ENCODE data around the gene ZNF503.

The ZNF503 gene

GRCh38 chr10:75431180-75432111 lies 29.9 kb upstream of the ZNF503 start, which contains the start of gene LRMDA:
Gene LRMDA (plus strand): TSS chr10:75431624.
- no peak for DNase-seq

- no peak for DNase-seq
These were observed 28.6 kb upstream of the ZNF503 start for GRCh38 chr10:75430000-75430763.

- no peak for DNase-seq
These were observed 27.7 kb upstream of the ZNF503 start for GRCh38 chr10:75429159-75429827.

DNA sequence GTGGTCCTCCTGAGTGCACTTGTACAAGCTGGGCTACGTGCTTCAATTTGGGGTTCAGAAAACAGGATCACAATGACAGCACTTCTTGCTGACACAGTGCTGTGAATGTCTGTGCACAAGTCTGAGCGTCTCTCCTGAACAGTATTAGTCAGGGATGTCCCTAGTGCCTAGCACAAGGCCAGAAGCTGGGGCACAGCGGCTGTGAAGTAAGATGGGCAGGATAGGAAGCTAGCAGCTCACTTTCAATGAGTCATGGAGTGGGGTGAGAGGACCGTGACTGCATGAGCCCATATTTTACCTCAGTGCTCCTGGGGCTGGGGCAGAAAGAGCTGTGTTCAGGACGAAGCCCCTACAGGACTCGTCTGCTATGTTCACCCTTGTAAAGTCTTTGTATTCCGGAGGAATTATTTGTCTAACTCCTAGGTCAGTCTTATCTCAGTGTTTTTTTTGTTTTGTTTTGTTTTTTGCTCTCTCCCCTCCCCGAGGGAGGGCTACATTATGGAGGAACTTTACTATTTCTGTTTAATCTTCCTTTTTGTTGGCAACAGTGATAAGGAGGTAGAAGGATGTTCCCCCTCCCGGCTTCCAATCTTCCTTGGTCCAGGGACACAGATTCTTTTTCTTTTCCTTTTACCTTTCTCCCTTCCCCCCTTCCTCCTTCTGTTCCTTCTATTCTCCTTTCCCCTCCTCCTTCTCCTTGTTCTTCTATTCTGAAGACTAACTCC lies 27.0 kb upstream of the ZNF503 start:
- no peak for DNase-seq

- DNase-seq = no peak
These were observed 26.4 kb upstream of the ZNF503 start for GRCh38 chr10:75427951-75428350.

- no peak for DNase-seq
These were observed 25.3 kb upstream of the ZNF503 start for GRCh38 chr10:75426880-75427279.

GRCh38 chr10:75425291-75426079 lies 23.9 kb upstream of the ZNF503 start:
- DNase-seq = no peak

- no peak for DNase-seq
These were observed 23.0 kb upstream of the ZNF503 start for GRCh38 chr10:75424571-75424970.

DNA sequence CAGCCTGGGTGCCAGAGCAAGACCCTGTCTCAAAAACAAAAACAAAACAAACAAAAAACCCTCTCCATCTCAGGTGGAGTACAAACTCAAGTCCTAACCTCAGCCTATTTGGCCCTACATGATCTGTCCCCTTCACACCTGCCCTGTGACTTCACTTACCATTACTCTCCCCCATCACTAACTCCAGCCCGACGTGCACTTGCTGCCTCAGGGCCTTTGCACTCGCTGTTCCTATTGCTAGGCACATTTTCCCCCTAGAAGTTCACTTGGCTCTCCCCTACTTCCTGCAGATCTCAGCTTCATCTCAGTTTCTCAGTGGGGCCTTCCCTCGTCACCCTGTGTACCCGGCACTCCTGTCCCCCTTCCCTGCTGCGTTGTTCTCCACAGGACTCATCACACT lies 21.3 kb upstream of the ZNF503 start:
- no peak for DNase-seq

DNA sequence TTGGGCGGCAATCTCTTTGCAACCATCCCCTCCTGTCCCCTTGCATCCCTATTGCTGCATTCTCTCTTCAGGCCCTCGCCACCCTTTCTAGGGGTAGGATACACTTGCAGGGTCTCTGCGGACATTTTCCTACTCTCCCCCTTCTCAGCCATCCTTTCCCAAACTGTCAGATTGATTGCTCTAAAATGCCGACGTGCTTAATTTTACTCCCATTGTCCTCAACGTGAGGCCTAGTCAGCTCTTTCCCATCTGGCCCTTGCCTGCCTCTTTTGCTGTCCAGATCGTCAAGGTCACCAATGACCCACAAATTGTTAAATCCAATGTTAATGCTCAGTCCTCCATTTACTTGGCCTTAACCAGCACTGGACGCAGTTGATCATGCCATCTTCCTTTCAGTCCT lies 17.1 kb upstream of the ZNF503 start:
- DNase-seq = no peak

DNA sequence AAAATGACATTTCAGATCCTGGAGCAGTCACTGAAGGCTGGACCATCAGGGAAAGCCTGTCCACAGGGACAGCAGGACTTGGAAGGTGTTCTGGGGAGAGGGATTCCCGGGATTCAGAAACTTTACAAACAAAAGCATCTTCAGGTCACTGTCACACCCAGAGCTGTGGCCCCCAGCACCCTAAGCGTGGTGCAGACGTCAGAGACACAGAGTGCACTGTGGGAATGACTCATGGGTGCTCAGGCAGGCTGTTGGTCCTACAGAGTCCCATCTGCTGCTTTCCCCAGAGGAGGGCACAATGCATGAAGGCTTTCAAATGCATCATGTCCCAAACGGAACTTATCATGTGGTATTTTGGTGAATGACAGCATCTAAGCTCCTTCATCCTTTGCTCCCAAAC lies 16.7 kb upstream of the ZNF503 start:
- DNase-seq = no peak

DNA sequence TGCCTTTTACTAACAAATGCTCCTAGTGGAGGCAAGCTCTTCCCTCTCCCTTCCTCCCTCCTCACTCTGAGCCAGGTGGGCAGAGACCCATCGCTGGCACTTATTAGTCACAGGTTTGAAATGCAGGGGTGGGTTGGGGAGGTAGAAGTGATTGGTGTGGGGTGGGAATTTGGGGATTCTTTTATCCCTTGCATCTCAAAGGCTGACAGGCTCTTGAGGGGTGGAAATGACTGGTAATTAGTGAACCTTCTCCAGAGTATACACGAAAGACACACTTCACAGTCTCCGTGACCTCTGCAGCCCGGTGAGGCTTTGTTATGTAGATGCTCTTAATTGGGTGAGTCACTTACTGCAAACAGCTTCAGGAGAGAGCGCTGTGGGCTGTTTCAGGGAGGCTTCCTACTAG lies 16.0 kb upstream of the ZNF503 start:
- no peak for DNase-seq

DNA sequence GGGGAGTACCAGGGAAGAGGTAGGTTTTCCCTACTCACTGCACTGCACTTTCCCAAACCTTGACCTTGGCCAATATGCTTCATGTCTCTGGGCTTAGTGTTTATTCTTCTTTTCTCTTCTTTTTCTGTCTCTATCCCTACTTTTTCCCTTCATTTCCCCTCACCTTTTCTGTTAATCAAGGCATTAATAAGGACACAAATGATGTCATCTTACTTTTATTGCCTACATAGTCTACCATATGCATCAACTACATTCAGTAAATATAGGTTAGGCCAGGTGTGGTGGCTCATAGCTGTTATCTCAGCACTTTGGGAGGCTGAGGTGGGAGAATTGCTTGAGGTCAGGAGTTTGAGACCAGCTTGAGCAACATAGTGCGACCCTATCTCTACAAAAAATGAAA lies 13.0 kb upstream of the ZNF503 start:
- DNase-seq = no peak

- no peak for DNase-seq
These were observed 8.8 kb upstream of the ZNF503 start for GRCh38 chr10:75410132-75411005.

- no peak for DNase-seq
These were observed 7.6 kb upstream of the ZNF503 start for GRCh38 chr10:75408911-75409885.

GRCh38 chr10:75408509-75408875 lies 6.9 kb upstream of the ZNF503 start:
- no peak for DNase-seq

DNA sequence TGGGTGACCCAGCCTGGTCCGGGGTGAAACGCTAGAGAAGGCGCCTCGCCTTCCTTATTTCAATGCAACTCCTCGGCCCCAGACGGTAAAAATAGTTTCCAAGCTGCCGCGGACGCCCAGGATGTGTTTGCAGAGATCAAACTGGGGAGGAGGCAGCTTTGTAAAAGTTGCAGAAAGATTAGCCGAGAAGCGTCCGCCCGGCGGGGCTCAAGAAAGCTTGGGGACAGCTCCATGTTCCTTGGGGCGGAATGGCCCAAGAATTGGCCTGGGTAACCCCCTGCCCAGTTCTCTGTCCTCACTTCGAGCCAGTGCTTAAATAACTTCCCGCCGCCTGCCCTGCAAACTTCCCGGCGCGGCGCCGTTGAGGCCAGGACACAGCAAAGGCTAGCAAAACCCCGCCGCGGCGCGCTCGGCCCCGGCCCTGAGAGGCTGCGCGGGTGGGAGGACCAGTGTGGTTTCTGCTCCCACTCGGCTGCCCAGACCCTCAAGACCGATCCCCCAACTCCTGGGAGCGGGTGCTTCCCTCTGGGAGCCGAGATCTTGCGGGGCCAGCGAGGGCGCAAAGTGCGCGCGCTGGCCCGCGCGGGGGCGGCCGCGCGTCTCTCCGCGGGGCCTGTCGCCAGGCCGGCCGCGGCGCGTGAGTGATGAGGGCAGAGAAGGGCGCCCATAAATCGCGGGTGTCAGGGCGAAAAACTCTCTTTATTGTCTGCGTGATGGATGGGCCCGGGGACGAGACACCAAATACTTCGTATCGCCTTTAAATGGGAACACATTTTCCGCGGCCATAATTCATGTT lies 6.3 kb upstream of the ZNF503 start:
- DNase-seq = no peak

DNA sequence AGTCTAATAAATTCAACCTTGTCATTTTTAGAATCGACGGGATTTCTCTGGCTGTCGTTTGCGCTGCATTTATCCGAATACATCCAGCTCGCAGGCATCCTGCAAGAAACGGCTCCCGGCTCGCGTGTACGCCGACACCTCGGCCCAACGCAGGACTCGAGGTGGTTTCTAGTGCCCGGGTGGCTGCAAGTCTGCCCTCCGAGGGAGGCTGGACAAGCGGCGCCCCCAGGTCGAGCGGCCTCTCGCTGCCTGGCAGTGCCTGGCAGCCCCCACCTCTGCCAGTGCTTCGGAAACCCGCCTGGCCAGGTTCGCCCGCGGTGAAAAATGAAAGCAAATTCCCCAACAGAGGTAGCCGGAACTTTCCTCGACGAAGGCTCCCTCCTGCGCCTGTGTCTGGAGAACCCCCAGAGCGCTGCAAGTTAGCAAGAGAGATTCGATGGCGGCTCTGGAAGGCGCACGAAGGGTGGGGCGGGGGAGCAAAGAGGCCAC lies 5.7 kb upstream of the ZNF503 start:
- DNase-seq = no peak

All from activated T-cell treated with anti-CD3 and anti-CD28 coated beads for 4 hours (primary cell).